ENCODE data around the gene TNNC1.

Gene TNNC1

GRCh38 chr3:52453496-52454249, at the start of gene TNNC1:
TNNC1 (minus strand) TSS chr3:52454041; CDS start chr3:52454015, 26 bp downstream.
- DNase-seq (ENCODE audit: low read depth in 2 of 2): no peak

GRCh38 chr3:52502808-52503350, 49.0 kb upstream of the TNNC1 start:
- no peak for DNase-seq (ENCODE audit: low read depth in 2 of 2)

DNA sequence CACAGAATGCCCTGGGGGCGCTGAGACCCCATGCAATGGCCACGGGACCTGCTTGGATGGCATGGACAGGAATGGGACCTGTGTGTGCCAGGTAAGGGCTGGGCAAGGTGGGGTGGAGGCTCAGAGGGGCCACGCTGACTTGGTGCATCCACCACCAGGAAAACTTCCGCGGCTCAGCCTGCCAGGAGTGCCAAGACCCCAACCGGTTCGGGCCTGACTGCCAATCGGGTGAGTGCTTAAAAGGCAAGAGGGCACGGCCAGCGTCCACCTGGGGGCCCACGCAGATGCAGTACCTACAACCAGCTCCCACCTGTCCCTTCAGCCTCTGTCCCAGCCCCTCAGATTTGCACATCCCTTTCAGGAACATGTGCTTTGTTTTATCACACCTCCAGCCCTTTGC, 48.2 kb upstream of the TNNC1 start:
- DNase-seq (ENCODE audit: low read depth in 2 of 2): no peak

DNA sequence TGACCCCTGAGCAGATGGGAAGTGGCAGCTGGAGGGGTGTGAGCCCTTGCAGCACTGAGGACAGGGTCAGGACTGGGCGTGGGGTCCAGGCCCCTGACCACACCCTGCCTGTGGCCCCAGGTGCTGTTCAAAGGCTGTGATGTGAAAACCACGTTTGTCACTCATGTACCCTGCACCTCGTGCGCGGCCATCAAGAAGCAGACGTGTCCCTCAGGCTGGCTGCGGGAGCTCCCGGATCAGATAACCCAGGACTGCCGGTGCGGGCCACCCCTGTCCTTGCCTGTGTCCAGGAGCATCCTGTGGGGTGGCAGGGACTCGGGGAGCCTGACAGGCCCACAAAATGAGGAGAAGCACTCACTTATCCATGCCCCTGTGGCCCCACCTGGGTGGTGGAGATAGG, 47.2 kb upstream of the TNNC1 start:
- DNase-seq (ENCODE audit: low read depth in 2 of 2): no peak

DNA sequence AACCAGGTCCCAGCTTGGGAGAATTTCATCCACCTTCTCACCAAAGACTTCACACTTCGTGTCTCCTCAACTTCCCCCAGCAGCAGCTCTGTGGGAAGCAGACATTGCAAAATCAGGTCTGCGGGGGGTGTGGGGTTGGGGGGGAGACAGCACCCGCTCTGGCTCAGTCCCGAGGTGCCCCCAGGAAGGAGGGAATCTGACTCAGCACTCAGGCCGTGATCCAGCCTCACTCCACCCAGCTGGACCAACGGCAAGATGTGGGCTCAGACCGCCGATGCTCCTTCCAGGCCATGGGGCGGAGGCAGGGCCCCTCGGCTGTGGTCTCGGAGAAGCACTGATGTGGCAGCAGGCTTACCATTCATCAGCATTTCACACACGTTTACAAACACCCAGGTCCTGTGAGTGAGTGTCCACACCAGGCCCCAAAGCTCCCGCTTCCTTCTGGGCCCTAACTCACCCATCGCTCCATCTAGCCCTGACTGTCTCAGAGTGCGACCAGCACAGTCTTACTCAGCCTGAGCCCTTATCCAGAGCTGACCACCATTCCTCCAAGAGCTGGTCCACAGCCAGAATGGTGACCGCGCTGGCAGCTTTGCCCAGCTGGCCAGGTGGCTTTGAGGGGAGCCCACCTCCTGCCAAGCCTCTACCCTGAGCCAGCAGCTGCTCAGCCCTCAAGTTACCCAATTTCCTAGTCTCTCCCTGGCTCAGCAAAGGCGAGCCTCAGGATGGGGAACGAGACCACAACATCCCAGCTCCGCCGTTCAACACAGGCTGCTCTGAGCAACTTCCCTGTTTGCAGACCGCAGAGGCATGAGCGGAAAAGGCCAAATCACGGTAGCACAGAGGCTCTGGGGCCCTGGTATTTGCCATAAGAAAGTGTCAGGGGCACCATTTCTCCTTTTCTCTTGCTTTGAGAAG, 44.6 kb upstream of the TNNC1 start:
- DNase-seq (ENCODE audit: low read depth in 2 of 2): no peak

- DNase-seq (ENCODE audit: low read depth in 2 of 2): no peak
Observed at GRCh38 chr3:52495777-52496602, 42.1 kb upstream of the TNNC1 start.

DNA sequence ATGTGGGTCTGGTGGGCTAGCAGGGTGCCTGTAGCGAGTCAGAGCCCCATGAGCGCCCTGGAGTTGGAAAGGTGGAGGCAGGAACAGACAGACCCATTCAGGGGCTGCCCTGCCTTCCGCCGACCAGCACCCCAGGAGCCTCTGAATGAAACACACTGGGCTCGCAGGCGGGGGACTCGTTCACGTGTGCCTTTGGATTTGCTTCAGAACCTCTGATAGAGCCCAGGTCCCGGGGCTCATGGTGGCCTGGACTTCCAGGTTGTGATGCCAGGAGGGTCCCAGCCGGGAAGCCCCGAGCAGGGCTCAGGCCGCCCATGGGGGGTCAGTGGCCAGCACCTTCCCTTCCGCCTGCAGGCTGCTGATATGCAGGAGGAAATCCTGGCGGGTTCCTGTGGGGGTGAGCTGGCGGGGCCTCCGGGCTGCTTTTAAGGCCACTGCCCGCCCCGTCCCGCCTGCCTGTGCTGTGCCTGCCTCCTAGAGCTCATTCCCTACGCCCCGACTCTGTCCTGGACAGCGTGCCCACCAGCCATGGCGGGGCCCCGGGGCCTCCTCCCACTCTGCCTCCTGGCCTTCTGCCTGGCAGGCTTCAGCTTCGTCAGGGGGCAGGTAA, 41.1 kb upstream of the TNNC1 start, which contains the start of gene STAB1:
Gene STAB1, plus strand, starts transcription at position 453 of the 610 bp plus-strand sequence. Its CDS starts 76 bp downstream, at position 529.
- no peak for DNase-seq (ENCODE audit: low read depth in 2 of 2)

DNA sequence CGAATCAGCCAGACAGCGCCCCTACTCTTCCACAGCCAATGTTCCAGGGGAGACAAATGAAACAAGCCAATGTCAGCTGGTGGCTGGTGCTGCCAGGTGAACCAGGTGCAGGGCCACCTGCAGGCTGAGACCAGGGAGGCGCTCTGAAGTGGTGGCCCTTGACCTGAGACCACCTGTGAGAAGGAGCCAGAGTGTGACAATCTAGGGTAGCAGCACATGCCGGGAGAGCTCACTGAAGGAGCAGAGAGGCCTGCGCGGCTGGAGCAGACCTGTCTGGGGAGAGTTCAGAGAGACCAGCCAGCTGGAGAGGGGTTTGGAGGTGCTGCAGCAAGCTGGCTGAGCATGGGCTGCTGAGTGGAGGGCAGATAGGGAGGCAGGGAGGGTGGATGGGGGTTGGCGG, 40.6 kb upstream of the TNNC1 start:
- DNase-seq (ENCODE audit: low read depth in 2 of 2): no peak

GRCh38 chr3:52493232-52494017, 39.6 kb upstream of the TNNC1 start:
- no peak for DNase-seq (ENCODE audit: low read depth in 2 of 2)

DNA sequence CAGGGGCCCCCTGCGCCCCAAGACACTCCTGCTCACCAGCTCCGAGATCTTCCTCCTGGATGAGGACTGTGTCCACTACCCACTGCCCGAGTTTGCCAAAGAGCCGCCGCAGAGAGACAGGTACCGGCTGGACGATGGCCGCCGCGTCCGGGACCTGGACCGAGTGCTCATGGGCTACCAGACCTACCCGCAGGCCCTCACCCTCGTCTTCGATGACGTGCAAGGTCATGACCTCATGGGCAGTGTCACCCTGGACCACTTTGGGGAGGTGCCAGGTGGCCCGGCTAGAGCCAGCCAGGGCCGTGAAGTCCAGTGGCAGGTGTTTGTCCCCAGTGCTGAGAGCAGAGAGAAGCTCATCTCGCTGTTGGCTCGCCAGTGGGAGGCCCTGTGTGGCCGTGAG, 38.2 kb upstream of the TNNC1 start:
- no peak for DNase-seq (ENCODE audit: low read depth in 2 of 2)

DNA sequence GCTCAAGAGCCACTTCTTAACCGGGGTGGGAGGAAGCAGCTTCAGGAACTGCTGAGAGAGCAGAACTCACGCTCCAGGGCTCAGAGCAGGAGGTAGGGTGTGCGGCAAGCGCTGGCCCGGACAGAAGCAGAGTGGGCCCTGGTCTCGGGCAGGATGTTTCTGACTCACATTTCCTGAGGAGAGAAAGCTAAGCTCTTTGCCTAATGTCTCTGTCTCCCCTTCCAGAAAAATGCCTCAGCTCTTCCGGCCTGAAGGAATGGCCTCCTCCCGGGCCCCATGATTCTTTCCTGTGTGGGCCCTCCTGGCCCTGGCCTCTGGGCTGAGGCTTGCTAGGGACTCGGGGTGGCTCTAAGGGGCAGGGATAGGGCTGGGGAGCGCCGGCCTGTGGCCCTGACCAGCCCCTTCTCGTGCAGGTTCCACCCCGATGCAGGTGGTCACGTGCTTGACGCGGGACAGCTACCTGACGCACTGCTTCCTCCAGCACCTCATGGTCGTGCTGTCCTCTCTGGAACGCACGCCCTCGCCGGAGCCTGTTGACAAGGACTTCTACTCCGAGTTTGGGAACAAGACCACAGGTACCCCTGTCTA, 37.2 kb upstream of the TNNC1 start:
- no peak for DNase-seq (ENCODE audit: low read depth in 2 of 2)

GRCh38 chr3:52490035-52490938, 36.4 kb upstream of the TNNC1 start:
- no peak for DNase-seq (ENCODE audit: low read depth in 2 of 2)

- no peak for DNase-seq (ENCODE audit: low read depth in 2 of 2)
Observed at GRCh38 chr3:52489453-52489852, 35.6 kb upstream of the TNNC1 start.

GRCh38 chr3:52488746-52489145, 34.9 kb upstream of the TNNC1 start:
- no peak for DNase-seq (ENCODE audit: low read depth in 2 of 2)

- no peak for DNase-seq (ENCODE audit: low read depth in 2 of 2)
Observed at GRCh38 chr3:52487788-52488691, 34.2 kb upstream of the TNNC1 start.

GRCh38 chr3:52487050-52487787, 33.4 kb upstream of the TNNC1 start:
- no peak for DNase-seq (ENCODE audit: low read depth in 2 of 2)
